ENCODE results near the gene RXYLT1.
A peak's percentile ranks its signal among the peaks of the same experiment; 100 is the strongest.

RXYLT1 gene

DNA sequence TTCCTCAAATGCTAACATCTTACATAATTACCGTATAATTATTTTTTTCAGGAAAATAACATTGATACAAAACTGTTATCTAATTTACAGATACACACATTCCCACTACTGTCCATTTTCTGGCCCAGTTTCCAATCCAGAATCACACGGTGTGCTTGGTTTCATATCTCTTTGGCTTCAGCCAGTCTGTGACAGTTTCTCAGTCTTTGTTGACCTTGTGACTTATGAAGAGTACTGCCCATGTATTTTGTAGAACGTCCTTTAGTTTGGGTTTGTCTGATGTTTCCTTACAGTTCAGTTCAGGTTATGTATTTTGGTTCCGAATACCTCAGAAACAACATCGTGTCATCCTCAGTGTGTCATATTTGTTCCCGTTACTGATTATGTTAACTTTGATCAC, 16.2 kb downstream of the RXYLT1 start:
- in situ Hi-C loops (cut with HindIII; ENCODE audit: low pct_ligation_motif_present, low sequenced_read_pairs): no loop called here
- Histone ChIP-seq H3K27ac (no peak overlapping the region), H3K27me3 (replicated peaks) (no peaks in the 10 kb centered on the region), H3K4me3 (ENCODE audit: low read depth, low read length) (no peak overlapping the region), H3K36me3 (replicated peaks) (peaks cover under 1% of the 10 kb centered on the region)
- TF ChIP-seq, protein P1, sequence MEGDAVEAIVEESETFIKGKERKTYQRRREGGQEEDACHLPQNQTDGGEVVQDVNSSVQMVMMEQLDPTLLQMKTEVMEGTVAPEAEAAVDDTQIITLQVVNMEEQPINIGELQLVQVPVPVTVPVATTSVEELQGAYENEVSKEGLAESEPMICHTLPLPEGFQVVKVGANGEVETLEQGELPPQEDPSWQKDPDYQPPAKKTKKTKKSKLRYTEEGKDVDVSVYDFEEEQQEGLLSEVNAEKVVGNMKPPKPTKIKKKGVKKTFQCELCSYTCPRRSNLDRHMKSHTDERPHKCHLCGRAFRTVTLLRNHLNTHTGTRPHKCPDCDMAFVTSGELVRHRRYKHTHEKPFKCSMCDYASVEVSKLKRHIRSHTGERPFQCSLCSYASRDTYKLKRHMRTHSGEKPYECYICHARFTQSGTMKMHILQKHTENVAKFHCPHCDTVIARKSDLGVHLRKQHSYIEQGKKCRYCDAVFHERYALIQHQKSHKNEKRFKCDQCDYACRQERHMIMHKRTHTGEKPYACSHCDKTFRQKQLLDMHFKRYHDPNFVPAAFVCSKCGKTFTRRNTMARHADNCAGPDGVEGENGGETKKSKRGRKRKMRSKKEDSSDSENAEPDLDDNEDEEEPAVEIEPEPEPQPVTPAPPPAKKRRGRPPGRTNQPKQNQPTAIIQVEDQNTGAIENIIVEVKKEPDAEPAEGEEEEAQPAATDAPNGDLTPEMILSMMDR (IDR thresholded peaks at IDR 0.05; ENCODE audit: low read depth, low read length, missing control alignments): no peak
- DNase-seq: no peak

DNA sequence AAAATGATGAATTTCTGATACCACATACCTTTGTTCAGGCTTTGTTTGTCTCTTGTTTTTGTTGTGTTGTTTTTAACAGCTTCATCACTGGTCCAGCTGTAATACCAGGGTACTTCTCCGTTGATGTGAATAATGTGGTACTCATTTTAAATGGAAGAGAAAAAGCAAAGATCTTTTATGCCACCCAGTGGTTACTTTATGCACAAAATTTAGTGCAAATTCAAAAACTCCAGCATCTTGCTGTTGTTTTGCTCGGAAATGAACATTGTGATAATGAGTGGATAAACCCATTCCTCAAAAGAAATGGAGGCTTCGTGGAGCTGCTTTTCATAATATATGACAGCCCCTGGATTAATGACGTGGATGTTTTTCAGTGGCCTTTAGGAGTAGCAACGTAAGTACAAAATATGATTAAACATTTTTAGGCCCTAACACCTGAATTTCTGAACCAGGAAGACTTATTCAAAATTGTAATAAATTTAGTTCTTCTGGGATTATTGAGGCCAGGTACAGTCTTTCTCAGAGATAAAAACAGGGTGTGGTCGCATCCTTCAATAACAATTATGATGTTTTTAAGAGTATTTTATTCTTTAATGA, 22.4 kb downstream of the RXYLT1 start:
- in situ Hi-C loops (cut with HindIII; ENCODE audit: low pct_ligation_motif_present, low sequenced_read_pairs): no loop called here
- TF ChIP-seq, protein P1 (IDR thresholded peaks at IDR 0.05; ENCODE audit: low read depth, low read length, missing control alignments): peak; percentile 44
- Histone ChIP-seq H3K27me3 (replicated peaks) (no peaks in the 10 kb centered on the region), H3K4me3 (ENCODE audit: low read depth, low read length) (no peak overlapping the region), H3K27ac (no peak overlapping the region), H3K36me3 (replicated peaks) (no peaks in the 10 kb centered on the region)
- DNase-seq: no peak

DNA sequence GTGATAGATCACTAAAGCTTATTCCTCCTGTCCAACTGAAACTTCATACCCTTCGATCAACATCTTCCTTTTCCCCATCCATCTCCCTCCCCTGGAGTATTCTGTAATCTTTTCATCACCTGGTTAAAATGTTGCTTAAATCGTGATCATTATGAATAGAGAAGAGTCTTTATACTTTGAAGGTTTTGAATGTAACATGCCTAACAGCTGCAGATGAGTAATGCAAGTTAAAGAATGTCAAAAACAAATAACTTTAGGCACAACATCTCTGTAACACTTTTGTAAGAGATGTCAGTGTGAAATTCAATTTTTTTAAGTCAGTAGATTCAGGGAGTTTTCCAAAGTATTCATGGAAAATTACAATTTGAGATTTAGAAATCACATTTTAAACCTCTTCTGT, 25.0 kb downstream of the RXYLT1 start:
- DNase-seq: no peak

GRCh38 chr12:63805704-63806672, 26.3 kb downstream of the RXYLT1 start:
- no peaks in the 10 kb centered on the region for H3K27me3 ChIP-seq (replicated peaks)
- in situ Hi-C loops (cut with HindIII; ENCODE audit: low pct_ligation_motif_present, low sequenced_read_pairs): no loop called here
- no peak overlapping the region for H3K27ac ChIP-seq
- no peak overlapping the region for H3K4me3 ChIP-seq (ENCODE audit: low read depth, low read length)
- H3K36me3 ChIP-seq (replicated peaks): no peaks in the 10 kb centered on the region
- TF ChIP-seq, protein P1 (IDR thresholded peaks at IDR 0.05; ENCODE audit: low read depth, low read length, missing control alignments): no peak
- DNase-seq: no peak

More for the DNA sequence above, 25.0 kb downstream of the RXYLT1 start:
- H3K27me3 ChIP-seq (replicated peaks): no peaks in the 10 kb centered on the region
- in situ Hi-C loops (cut with HindIII; ENCODE audit: low pct_ligation_motif_present, low sequenced_read_pairs): no loop called here
- no peak overlapping the region for H3K4me3 ChIP-seq (ENCODE audit: low read depth, low read length)
- no peak overlapping the region for H3K27ac ChIP-seq
- TF ChIP-seq, protein P1 (IDR thresholded peaks at IDR 0.05; ENCODE audit: low read depth, low read length, missing control alignments): no peak
- H3K36me3 ChIP-seq (replicated peaks): no peaks in the 10 kb centered on the region

- H3K36me3 ChIP-seq (replicated peaks): no peaks in the 10 kb centered on the region
- in situ Hi-C loops (cut with HindIII; ENCODE audit: low pct_ligation_motif_present, low sequenced_read_pairs): no loop called here
- H3K27me3 ChIP-seq (replicated peaks): no peaks in the 10 kb centered on the region
- no peak overlapping the region for H3K4me3 ChIP-seq (ENCODE audit: low read depth, low read length)
- TF ChIP-seq, protein P1 (IDR thresholded peaks at IDR 0.05; ENCODE audit: low read depth, low read length, missing control alignments): no peak
- DNase-seq: peak; percentile 29
- no peak overlapping the region for H3K27ac ChIP-seq
Observed at GRCh38 chr12:63808631-63809030, 28.9 kb downstream of the RXYLT1 start.

Measured in brain microvascular endothelial cell (primary cell).